Adrenal gland (tissue), 12 donors: Measurements from ENCODE around the gene ABCC4. TPM values are rescaled to one million over a fixed set of nuclear protein-coding genes. Genes with fewer than 3 reads are reported as not detected.

Source experiments
- DNase-seq, 7 donors: peaks; one replicate each; pipeline ENCODE4 v3.0.0-alpha.2; 2019 to 2020
- H3K27ac ChIP-seq, 5 donors: fragments of 200-600 bp; sonication (generic) in 4 of 5; 1 replicate in 3 of 5; 2 replicates in 2 of 5; pipeline versions ENCODE4 v1.5.1 to v1.8.0; 2016 to 2020; ENCODE audit warnings: mild to moderate bottlenecking in 1 of 5
- H3K27me3 ChIP-seq: fragments of 200-600 bp; 2 replicates; pipeline ENCODE4 v1.8.0; 2021
- H3K36me3 ChIP-seq, 2 donors: fragments of 200-600 bp; replicated peaks in 1 of 2; 1 replicate in 1 of 2; 2 replicates in 1 of 2; pipeline versions ENCODE4 v1.5.1 to v1.8.0; 2018 to 2022
- H3K4me1 ChIP-seq, 2 donors: fragments of 200-600 bp; replicated peaks in 1 of 2; 1 replicate in 1 of 2; 2 replicates in 1 of 2; pipeline versions ENCODE4 v1.5.1 to v1.8.0; 2018 to 2021
- H3K4me3 ChIP-seq, 4 donors: fragments of 200-600 bp; sonication (generic) in 3 of 4; one replicate each; pipeline ENCODE4 v1.5.1; 2016 to 2018
- H3K9me3 ChIP-seq, 3 donors: fragments of 200-600 bp; sonication (generic) in 1 of 3; replicated peaks in 1 of 3; 1 replicate in 2 of 3; 2 replicates in 1 of 3; pipeline versions ENCODE4 v1.5.1 to v1.8.0; 2016 to 2021
- CTCF ChIP-seq, 6 experiments: fragments of 450-650 bp in 4 of 6; fragments of 200-600 bp in 2 of 6; sonication (generic) in 1 of 6; IDR thresholded peaks; 1 replicate in 5 of 6; 2 replicates in 1 of 6; pipeline versions ENCODE4 v1.5.1 to v1.8.0; 2016 to 2021; ENCODE audit warnings: antibody characterized with exemption in 6 of 6, mild to moderate bottlenecking in 2 of 6, moderate library complexity in 1 of 6
- POLR2A ChIP-seq, 2 donors: fragments of 450-650 bp; IDR thresholded peaks; one replicate each; pipeline ENCODE4 v1.6.1; 2017; ENCODE audit warnings: antibody characterized with exemption in 2 of 2, mild to moderate bottlenecking in 2 of 2, moderate library complexity in 1 of 2
- WGBS, 4 donors: extraction: QIAGEN DNeasy Blood & Tissue Kit in 2 of 4; methylation state at CpG; one replicate each; pipeline versions ENCODE4 v1.1.5 to v1.1.7; 2013 to 2017; 5-methylcytosine and 5-hydroxymethylcytosine counted together
- intact Hi-C, 2 donors: fragments of 100-400 bp; cut with DNase I; formaldehyde crosslinking; loops; one replicate each; pipeline versions ENCODE4 v1.14.1 to v1.15.0; 2022 to 2023
- polyA plus RNA-seq, 3 donors: library from polyadenylated mRNA; stranded (reverse); fragments of 200-250 nt in 2 of 3; fragments of 350-450 nt in 1 of 3; fragmentation: Illumina TruSeq in 1 of 3; extraction: RNeasy Lipid Tissue Mini Kit (QIAGEN cat#74804) in 1 of 3; gene quantifications; one replicate each; pipeline ENCODE4 v1.2.3, GENCODE V29; 2013 to 2014
- total RNA-seq, 9 donors: library from RNA; depleted of rRNA in 4 of 9; stranded (reverse); fragments of >200 nt in 4 of 9; fragments of 120-200 nt in 1 of 9; fragmentation: NEBNext Ultra II Directional in 1 of 9; extraction: Animal tissue kit (Norgen Biotek cat#: 25700) in 1 of 9; gene quantifications; one replicate each; pipeline versions ENCODE4 v1.1.0 to v1.2.4, GENCODE V29; 2013 to 2023
- donor health status: healthy with polysubstance abuse.
- donor health status: Bipolar disorder and iron deficiency.
- donor health status: DM: yes; HTN: yes; CAD: no.
- donor health status: DM: no; HTN: no; CAD: no.
- donor health status: DM: no; HTN: no; CAD: no.
- donor health status: DM: yes; HTN: yes; CAD: no.

The ABCC4 gene
- total and polyA plus RNA-seq, 12 donors: 0.56 to 6.6 (median 3.4) TPM

DNA sequence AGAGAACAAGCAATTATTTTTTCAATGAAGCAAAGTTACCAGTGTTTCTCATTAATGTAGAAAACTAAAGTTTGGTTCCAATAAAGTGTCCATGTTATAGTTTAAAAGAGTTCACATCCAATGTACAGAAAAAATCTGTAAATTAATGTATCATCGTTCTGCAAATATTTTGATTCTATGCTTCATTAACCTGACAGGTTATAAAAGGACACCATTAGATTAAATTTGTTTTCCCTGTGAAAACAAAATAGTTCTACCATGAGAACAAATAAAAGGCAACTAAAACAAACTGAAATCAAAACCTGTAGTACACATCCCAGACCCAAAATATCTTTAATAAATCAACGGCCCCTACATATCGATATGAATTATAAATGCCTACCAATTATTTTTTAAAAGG, 85.1 kb downstream of the ABCC4 start:
- intact Hi-C loops: no loop called here
- DNase-seq: no peak
- Histone ChIP-seq H3K9me3 (no peaks in the 10 kb centered on the region), H3K27me3 (no peaks in the 10 kb centered on the region), H3K4me1 (no peaks in the 10 kb centered on the region), H3K36me3 (no peaks in the 10 kb centered on the region), H3K27ac (no peak overlapping the region), H3K4me3 (no peak overlapping the region)
- 82 to 87% (median 84%) methylated on average over 3 of the region's 3 CpGs for WGBS, 4 donors
- TF ChIP-seq CTCF (IDR thresholded peaks at IDR 0.05) (no peak), POLR2A (IDR thresholded peaks at IDR 0.05) (no peak)

DNA sequence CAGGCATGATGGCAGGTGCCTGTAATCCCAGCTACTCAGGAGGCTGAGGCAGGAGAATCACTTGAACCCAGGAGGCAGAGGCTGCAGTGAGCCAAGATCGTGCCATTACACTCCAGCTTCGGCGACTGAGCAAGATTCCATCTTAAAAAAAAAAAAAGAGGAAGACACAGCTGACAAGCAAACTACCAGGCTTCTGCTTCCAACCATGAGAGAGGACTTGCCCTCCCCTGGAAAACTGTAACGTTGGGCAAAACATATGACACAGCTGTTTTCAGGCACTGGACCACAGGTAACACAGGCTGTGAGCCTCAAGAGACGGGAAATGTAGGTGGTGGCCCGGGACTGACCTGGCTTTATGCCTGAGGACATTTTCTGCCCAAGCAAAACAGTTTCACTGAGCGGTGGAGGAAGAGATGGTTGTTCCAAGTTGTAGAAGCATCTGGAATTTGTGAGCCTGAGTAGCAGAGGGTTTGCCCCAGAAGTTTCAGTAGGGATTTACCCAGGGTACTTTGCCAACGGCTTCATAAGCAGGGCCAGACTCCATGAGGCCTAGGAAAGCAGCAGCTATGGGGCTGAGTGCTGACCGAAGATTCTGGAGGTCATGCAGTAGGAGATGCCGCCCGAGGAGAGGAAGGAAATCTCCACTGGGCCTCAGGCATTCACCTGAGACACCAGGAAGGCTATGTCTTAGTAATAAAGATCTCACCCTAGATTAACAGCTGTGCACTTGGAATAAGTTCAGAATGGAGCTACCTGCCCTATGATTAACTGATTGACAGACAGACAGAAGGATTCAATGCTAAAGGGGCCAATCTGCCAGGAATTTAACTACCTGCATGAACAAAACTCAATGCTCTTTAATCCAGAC, 88.0 kb downstream of the ABCC4 start:
- H3K36me3 ChIP-seq: no peaks in the 10 kb centered on the region
- no peaks in the 10 kb centered on the region for H3K4me1 ChIP-seq
- H3K9me3 ChIP-seq: no peaks in the 10 kb centered on the region
- WGBS, 4 donors: 66 to 75% (median 70%) methylated on average over 8 to 11 of the region's 11 CpGs
- TF ChIP-seq POLR2A (IDR thresholded peaks at IDR 0.05): no peak
- no peak for TF ChIP-seq CTCF (IDR thresholded peaks at IDR 0.05)
- H3K4me3 ChIP-seq: no peak overlapping the region
- H3K27me3 ChIP-seq: no peaks in the 10 kb centered on the region
- intact Hi-C loops: no loop called here
- no peak for DNase-seq
- H3K27ac ChIP-seq: no peak overlapping the region

DNA sequence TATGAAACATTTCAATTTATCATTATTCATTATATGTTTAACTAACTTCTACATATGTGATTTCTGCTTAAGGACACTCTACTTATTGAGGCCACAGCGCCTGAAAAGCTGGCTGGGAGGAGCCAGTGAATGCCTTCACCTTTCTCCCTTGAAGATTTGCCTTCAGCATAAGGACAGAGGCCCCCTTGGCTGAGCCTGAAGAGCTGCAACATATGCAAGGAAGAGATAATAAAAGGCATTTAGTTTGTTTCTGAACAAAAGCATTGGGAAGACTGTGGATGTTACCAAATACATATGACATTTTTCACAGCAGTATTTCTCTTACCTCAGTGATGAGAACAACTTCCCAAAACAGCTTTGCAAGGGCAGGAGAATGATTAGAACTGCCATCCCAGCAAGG, 92.1 kb downstream of the ABCC4 start:
- Histone ChIP-seq H3K27ac (no peak overlapping the region), H3K4me1 (no peaks in the 10 kb centered on the region), H3K36me3 (no peaks in the 10 kb centered on the region), H3K4me3 (no peak overlapping the region), H3K27me3 (no peaks in the 10 kb centered on the region), H3K9me3 (no peaks in the 10 kb centered on the region)
- TF ChIP-seq POLR2A (IDR thresholded peaks at IDR 0.05): no peak
- no peak for TF ChIP-seq CTCF (IDR thresholded peaks at IDR 0.05)
- DNase-seq: no peak
- WGBS, 4 donors: 86 to 97% (median 90%) methylated on average over 1 of the region's 1 CpG
- intact Hi-C loops: no loop called here

GRCh38 chr13:95207769-95208366, 93.4 kb downstream of the ABCC4 start:
- 69 to 73% (median 70%) methylated on average over 12 of the region's 12 CpGs for WGBS, 4 donors
- Histone ChIP-seq H3K4me3 (no peak overlapping the region), H3K9me3 (no peaks in the 10 kb centered on the region), H3K27me3 (no peaks in the 10 kb centered on the region), H3K4me1 (no peaks in the 10 kb centered on the region), H3K27ac (no peak overlapping the region), H3K36me3 (no peaks in the 10 kb centered on the region)
- DNase-seq: no peak
- TF ChIP-seq POLR2A (IDR thresholded peaks at IDR 0.05) (no peak), CTCF (IDR thresholded peaks at IDR 0.05) (no peak)
- intact Hi-C loops: no loop called here
